Large intestine (tissue), 3 donors: Measurements from ENCODE around the gene ARFGEF2. TPM values are rescaled to one million over a fixed set of nuclear protein-coding genes. Genes with fewer than 3 reads are reported as not detected.

Experiments used
- DNase-seq, 2 donors: peaks; one replicate each; pipeline versions ENCODE4 v3.0.0 to v3.0.0-alpha.2; 2013
- H3K27ac ChIP-seq: one replicate; pipeline ENCODE4 v1.5.1; 2013; ENCODE audit warnings: low read length
- H3K27me3 ChIP-seq: 2 replicates; pipeline ENCODE4 v1.6.1; 2013; ENCODE audit warnings: low read length; ENCODE audit not compliant: control insufficient read depth, insufficient read depth
- H3K36me3 ChIP-seq: 2 replicates; pipeline ENCODE4 v1.6.1; 2013; ENCODE audit warnings: low read length; ENCODE audit not compliant: control insufficient read depth, insufficient read depth
- H3K4me1 ChIP-seq: one replicate; pipeline ENCODE4 v1.6.1; 2013; ENCODE audit warnings: low read length; ENCODE audit not compliant: control insufficient read depth, insufficient read depth
- H3K4me3 ChIP-seq: one replicate; pipeline ENCODE4 v1.5.1; 2013; ENCODE audit warnings: low read length
- H3K9me3 ChIP-seq: one replicate; pipeline ENCODE4 v1.6.1; 2013; ENCODE audit warnings: mild to moderate bottlenecking, low read depth, low read length, moderate library complexity; ENCODE audit not compliant: control insufficient read depth
- WGBS: methylation state at CpG from one replicate; pipeline ENCODE4 v1.1.5; 2013; ENCODE audit warnings: low lambda C conversion rate; ENCODE audit not compliant: insufficient coverage; 5-methylcytosine and 5-hydroxymethylcytosine counted together
- polyA plus RNA-seq: library from polyadenylated mRNA; unstranded; fragments of 120-200 nt; gene quantifications from one replicate; pipeline ENCODE4 v1.2.1, GENCODE V29; 2013

Gene ARFGEF2
- polyA plus RNA-seq, 1 donor = 43.7 TPM

DNA sequence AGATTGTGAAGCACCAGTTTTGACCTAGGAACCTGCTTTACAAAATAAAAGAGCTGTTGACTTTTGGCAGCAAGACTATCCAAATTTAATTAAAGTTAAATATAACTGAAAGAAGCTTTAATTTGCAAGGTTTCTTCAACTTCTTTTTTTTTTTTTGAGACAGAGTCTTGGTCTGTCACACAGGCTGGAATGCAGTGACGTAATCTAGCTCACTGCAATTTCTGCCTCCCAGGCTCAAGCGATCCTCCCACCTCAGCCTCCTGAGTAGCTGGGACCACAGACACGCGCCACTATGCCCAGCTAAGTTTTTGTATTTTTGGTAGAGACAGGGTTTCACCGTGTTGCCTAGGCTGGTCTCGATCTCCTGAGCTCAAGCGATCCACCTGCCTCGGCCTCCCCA is 110.9 kb downstream of the ARFGEF2 start:
- Histone ChIP-seq H3K9me3 (no peaks in the 10 kb centered on the region), H3K36me3 (peaks cover 58% of the 10 kb centered on the region), H3K27ac (no peak overlapping the region), H3K27me3 (no peaks in the 10 kb centered on the region), H3K4me3 (no peak overlapping the region), H3K4me1 (no peaks in the 10 kb centered on the region)
- DNase-seq = no peak
- no CpG with 5 or more reads among the region's 8 CpGs for WGBS

DNA sequence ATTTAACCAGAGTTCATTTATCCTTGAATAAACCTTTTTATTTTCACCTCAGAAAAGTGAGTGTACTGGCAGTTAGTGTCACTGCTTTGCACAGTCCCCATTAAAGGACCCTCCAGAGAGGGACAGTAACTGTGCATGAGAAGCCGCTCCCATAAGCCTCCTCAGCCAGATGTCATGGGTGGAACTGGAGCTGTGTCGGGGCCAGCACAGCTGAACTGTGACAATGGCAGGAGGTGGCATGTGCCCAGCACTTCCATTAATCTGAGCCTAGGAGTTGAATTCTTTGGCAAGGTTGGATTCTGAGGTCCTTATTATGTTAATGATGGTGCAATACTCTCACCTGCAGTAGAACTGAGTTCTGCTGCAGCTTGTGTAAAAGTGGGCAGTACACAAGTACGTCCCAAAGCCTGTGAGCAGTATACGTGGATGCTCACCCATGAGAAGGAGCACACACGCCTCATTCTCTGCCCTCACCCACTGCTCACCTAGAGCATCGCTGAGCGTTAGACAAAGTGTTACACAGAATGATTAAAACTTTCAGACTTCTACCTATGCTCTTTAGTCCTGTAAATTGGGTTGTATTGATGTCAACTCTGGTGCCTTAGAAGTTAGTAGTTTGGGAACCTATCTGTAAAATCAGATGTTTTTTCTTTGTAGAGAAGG is 112.7 kb downstream of the ARFGEF2 start:
- no peak overlapping the region for H3K27ac ChIP-seq
- no CpG with 5 or more reads among the region's 7 CpGs for WGBS
- H3K36me3 ChIP-seq = peaks cover 48% of the 10 kb centered on the region
- H3K4me1 ChIP-seq = no peaks in the 10 kb centered on the region
- no peak overlapping the region for H3K4me3 ChIP-seq
- no peak for DNase-seq
- no peaks in the 10 kb centered on the region for H3K9me3 ChIP-seq
- no peaks in the 10 kb centered on the region for H3K27me3 ChIP-seq

DNA sequence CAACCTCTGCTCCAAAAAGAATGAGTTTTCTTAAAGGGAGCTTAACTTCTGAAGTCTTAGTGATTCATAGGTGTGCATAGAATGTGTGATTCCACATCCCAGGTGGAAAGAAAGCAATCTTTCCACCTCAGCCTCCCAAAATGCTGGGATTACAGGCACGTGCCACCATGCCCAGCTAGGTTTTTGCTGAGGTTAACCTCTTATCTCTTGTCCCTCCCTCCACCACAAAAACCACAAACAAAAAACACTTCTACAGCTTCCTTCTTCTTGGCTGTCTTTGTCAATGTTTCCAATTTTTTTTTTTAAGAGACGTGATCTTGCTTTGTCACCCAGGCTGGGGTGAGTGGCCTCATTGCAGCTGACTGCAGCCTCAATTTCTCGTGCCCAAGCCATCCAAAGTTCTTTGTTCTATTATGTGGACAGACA is 116.5 kb downstream of the ARFGEF2 start:
- Histone ChIP-seq H3K27me3 (no peaks in the 10 kb centered on the region), H3K4me1 (no peaks in the 10 kb centered on the region), H3K4me3 (no peak overlapping the region), H3K9me3 (no peaks in the 10 kb centered on the region), H3K27ac (no peak overlapping the region), H3K36me3 (peaks cover 24% of the 10 kb centered on the region)
- DNase-seq = no peak
- 80% methylated on average over 1 of the region's 3 CpGs for WGBS

DNA sequence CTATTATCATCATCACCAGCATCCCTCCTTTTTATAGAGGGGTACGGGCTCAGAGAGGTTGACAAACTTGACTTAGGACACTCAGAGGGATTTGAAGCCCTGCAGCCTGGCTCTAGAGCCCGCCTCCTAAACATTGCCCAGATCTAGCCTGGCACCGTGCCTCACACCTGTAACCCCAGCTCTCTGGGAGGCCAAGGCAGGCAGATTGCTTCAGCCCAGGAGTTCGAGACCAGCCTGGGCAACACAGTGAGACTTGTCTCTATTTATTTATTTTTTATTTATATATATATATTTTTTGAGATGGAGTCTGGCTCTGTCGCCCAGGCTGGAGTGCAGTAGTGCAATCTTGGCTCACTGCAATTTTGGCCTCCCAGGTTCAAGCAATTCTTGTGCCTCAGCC is 118.3 kb downstream of the ARFGEF2 start:
- Histone ChIP-seq H3K4me3 (no peak overlapping the region), H3K36me3 (peaks cover 12% of the 10 kb centered on the region), H3K27ac (no peak overlapping the region), H3K27me3 (no peaks in the 10 kb centered on the region), H3K9me3 (no peaks in the 10 kb centered on the region), H3K4me1 (no peaks in the 10 kb centered on the region)
- WGBS = 100% methylated on average over 1 of the region's 5 CpGs
- DNase-seq = no peak

DNA sequence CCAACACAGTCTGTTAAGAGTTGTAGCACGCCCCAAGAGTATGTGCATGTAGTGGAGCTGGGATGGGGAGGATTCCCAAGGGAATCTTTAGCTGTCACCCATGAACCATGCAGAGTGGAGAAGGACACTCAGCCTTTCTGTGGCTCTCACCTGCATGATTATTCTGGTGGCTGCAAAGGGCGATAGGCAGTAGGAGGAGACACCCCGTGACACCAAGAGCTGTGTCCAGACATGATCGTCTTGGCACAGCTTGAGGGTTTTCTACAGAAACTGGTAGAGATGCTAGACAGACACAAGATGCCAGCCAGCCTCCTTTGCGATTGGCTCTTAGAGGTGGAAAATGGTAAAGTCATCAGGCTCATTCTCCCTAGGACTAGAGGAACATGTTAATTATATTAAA is 121.5 kb downstream of the ARFGEF2 start:
- no peak overlapping the region for H3K4me3 ChIP-seq
- no peak for DNase-seq
- no peak overlapping the region for H3K27ac ChIP-seq
- no peaks in the 10 kb centered on the region for H3K27me3 ChIP-seq
- WGBS = no CpG with 5 or more reads among the region's 5 CpGs
- no peaks in the 10 kb centered on the region for H3K9me3 ChIP-seq
- H3K4me1 ChIP-seq = peaks cover 3% of the 10 kb centered on the region
- H3K36me3 ChIP-seq = peaks cover 3% of the 10 kb centered on the region

DNA sequence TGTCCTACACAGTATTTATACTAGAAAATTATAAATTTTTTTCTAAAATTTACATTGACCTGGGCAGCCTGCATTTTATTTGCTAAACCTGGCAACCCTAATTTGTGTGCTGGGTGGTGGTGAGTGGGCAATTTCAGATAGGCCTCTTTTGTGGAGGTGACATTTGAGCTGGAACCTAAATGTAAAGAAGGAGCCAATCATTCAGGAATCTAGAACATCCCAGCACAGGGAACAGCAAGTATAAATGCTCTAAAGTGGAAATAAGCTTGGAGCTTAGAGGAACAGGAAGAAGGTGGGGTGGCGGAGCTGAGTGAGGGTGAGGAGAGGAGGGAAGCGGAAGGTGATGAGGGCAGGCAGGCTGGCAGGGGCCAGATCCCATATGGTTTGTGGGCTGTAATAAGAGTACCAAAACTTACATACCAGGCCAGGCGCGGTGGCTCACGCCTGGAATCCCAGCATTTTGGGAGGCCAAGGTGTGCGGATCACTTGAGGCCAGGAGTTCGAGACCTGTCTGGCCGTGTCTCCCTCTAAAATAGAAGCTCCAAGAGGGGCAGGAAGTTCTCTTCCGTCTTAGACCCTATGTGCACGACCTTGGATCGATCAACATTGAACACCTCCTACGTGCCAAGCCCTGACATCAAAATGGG is 124.1 kb downstream of the ARFGEF2 start:
- DNase-seq = no peak
- no CpG with 5 or more reads among the region's 12 CpGs for WGBS

DNA sequence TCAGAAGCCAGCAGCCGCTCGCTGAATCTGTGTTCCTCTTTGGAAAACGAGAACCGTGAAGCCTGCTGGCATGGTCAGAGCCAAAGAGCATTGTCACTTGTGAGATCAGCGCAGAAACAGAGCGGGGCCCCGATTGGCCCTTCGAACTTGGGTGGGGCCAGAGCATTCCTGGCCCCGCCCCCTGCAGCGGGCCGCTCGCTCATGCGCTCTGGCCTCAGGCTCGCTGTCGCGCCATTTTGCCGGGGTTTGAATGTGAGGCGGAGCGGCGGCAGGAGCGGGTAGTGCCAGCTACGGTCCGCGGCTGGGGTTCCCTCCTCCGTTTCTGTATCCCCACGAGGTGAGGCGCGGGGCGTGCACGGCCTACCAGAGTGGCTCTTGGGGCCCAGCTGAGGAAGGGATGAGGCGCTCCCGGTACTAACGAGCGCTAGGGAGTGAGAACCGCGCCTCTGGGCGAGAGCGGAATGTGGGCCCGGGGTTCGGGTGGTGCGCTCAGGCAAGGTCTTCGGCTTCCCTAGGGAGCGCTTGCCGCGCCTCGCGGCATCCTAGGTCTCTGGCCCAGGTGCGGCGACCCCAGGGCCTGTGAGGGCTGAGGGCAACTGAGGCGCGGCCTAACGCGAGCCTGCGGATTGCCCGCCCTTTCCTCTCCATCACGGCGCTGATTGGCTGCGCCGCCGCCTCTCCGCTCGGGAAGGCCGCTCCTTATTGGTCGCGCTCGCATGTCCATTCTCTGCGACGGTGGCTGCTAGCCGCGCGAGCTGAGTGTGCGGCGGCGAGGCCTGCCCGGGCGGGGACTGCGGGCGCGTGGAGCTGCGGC is 124.8 kb downstream of the ARFGEF2 start, which contains the start of gene CSE1L:
CSE1L (plus strand) TSS at position 226 of the 814 bp plus-strand sequence. CDS start 12,152 bp downstream, outside the sequence.
- Histone ChIP-seq H3K27me3 (no peaks in the 10 kb centered on the region), H3K4me1 (peaks cover 3% of the 10 kb centered on the region), H3K4me3 (peak within 1 kb of the TSS; percentile 93), H3K27ac (peak within 1 kb of the TSS; percentile 90), H3K9me3 (no peaks in the 10 kb centered on the region), H3K36me3 (no peaks in the 10 kb centered on the region)
- no CpG with 5 or more reads among the region's 80 CpGs for WGBS
- DNase-seq = peak; percentile 95 to 97

More for the DNA sequence above, 124.1 kb downstream of the ARFGEF2 start:
- Histone ChIP-seq H3K27ac (peak overlapping the region; percentile 90), H3K4me3 (peak overlapping the region; percentile 93), H3K4me1 (peaks cover 3% of the 10 kb centered on the region), H3K27me3 (no peaks in the 10 kb centered on the region), H3K9me3 (no peaks in the 10 kb centered on the region), H3K36me3 (no peaks in the 10 kb centered on the region)

DNA sequence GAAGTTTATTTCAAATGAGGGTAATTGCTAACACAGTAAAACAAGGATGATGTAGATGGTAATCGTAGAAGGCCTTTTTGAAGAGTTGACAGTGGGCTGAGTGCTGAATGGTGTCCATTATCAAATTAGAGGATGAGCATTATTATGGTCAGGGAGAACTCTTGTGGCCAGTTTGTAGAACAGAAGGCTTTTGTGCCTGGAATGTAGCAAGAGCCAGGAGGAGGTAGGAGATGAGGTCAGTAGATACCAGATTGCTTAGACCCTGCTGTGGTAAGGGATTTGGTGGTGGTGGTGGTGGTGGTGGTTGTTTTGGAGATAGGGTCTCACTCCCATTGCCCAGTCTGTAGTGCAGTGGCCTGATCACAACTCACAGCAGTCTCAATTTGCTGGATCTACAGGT is 130.8 kb downstream of the ARFGEF2 start:
- H3K9me3 ChIP-seq = no peaks in the 10 kb centered on the region
- H3K4me3 ChIP-seq = no peak overlapping the region
- H3K27me3 ChIP-seq = no peaks in the 10 kb centered on the region
- H3K4me1 ChIP-seq = peaks cover 9% of the 10 kb centered on the region
- H3K36me3 ChIP-seq = peaks cover under 1% of the 10 kb centered on the region
- 100% methylated on average over 1 of the region's 1 CpG for WGBS
- H3K27ac ChIP-seq = no peak overlapping the region
- no peak for DNase-seq

DNA sequence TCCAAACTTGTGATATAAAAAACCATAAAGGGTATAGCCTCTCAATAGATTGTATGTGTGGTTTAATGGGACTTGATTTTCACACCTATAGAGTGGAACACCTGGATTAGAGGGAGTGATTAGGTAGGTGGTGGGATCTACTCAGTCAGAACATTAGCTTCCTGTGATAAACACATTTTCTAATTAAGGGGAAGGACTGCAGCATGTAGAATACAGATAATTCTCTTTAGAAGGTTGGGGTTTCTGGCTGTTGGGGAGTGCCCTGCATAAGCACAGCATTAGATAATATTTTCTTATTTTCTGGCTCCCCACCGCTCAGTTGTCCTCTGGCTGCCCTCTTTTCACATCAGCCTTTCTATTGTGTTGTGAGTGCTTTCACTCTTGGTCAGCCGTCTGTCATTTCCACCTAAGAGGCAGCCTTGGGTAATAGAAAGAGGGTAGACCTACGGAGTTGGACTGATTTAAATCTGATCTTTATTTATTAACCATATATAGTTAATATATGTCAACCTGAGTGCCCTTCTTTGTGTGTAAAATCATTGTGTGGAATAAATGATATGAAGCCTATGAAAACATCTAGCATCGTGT is 132.6 kb downstream of the ARFGEF2 start:
- DNase-seq = peak in 1 of 2 donors; percentile 9
- H3K36me3 ChIP-seq = peaks cover 6% of the 10 kb centered on the region
- peaks cover 6% of the 10 kb centered on the region for H3K4me1 ChIP-seq
- no peak overlapping the region for H3K27ac ChIP-seq
- H3K9me3 ChIP-seq = no peaks in the 10 kb centered on the region
- H3K4me3 ChIP-seq = no peak overlapping the region
- WGBS = no CpG with 5 or more reads among the region's 4 CpGs
- no peaks in the 10 kb centered on the region for H3K27me3 ChIP-seq

DNA sequence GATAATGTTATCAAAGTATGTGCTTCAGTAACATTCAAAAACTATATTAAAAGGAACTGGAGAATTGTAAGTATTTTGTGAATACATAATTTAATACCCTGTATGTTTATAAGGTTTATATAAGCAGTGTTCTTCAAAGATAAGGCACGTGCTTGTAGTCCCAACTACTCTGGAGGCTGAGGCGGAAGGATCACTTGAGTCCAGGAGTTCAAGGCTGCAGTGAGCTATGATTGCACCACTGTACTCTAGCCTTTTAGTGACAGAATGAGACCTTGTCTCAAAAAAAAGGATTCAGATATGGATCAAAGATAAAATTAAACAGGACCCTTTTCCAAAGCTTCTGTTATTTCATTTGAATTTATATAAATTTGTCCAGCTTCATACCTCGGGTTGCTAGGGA is 141.8 kb downstream of the ARFGEF2 start:
- no peak for DNase-seq
- Histone ChIP-seq H3K4me3 (no peak overlapping the region), H3K27me3 (no peaks in the 10 kb centered on the region), H3K36me3 (peaks cover 38% of the 10 kb centered on the region), H3K9me3 (no peaks in the 10 kb centered on the region), H3K4me1 (no peaks in the 10 kb centered on the region), H3K27ac (no peak overlapping the region)
- 100% methylated on average over 1 of the region's 3 CpGs for WGBS
